Measurements from ENCODE around the gene GAPDHS.

DNA sequence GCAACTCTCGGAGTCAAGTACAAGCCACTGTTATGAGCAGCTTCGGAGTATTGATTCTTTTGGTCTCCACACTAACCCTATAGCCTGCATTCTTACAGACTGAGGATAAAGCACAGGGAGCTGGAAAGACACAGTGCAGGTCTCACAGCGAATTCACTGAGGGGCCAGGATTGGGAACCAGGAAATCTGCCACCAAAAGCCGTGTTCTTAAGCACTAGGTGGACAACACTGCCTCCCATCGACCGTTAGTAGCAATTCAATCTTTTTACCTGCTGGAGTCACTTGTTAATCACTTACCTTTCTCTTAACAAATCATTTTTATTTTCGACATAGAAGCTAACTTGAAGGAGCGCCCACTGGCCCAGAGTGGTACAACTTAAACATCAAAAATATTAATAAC, 59.0 kb downstream of the GAPDHS start:
- TF ChIP-seq POLR2A (IDR thresholded peaks at IDR 0.05) = no peak
- TF ChIP-seq, protein P1, sequence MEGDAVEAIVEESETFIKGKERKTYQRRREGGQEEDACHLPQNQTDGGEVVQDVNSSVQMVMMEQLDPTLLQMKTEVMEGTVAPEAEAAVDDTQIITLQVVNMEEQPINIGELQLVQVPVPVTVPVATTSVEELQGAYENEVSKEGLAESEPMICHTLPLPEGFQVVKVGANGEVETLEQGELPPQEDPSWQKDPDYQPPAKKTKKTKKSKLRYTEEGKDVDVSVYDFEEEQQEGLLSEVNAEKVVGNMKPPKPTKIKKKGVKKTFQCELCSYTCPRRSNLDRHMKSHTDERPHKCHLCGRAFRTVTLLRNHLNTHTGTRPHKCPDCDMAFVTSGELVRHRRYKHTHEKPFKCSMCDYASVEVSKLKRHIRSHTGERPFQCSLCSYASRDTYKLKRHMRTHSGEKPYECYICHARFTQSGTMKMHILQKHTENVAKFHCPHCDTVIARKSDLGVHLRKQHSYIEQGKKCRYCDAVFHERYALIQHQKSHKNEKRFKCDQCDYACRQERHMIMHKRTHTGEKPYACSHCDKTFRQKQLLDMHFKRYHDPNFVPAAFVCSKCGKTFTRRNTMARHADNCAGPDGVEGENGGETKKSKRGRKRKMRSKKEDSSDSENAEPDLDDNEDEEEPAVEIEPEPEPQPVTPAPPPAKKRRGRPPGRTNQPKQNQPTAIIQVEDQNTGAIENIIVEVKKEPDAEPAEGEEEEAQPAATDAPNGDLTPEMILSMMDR (IDR thresholded peaks at IDR 0.05 in 4 of 5, conservative IDR thresholded peaks at IDR 0.05 in 1 of 5) = peak in 1 of 5 experiments; percentile 21
